ENCODE measurements around the gene C1QTNF12.

GRCh38 chr1:1208713-1209433 is 37.6 kb downstream of the C1QTNF12 start:
- TF ChIP-seq YY1 (IDR thresholded peaks at IDR 0.05; ENCODE audit: low read depth) (no peak), EGR1 (IDR thresholded peaks at IDR 0.05) (no peak), USF1 (IDR thresholded peaks at IDR 0.05) (no peak), CEBPB (IDR thresholded peaks at IDR 0.05) (no peak), MAX (IDR thresholded peaks at IDR 0.05) (no peak), FOXM1 (IDR thresholded peaks at IDR 0.05; ENCODE audit: borderline replicate concordance, low read depth) (no peak), EP300 (IDR thresholded peaks at IDR 0.05; ENCODE audit: borderline replicate concordance) (no peak), CREB1 (IDR thresholded peaks at IDR 0.05; ENCODE audit: low read depth) (no peak), TAF1 (IDR thresholded peaks at IDR 0.05; ENCODE audit: low read depth) (no peak)
- TF ChIP-seq, protein P1, sequence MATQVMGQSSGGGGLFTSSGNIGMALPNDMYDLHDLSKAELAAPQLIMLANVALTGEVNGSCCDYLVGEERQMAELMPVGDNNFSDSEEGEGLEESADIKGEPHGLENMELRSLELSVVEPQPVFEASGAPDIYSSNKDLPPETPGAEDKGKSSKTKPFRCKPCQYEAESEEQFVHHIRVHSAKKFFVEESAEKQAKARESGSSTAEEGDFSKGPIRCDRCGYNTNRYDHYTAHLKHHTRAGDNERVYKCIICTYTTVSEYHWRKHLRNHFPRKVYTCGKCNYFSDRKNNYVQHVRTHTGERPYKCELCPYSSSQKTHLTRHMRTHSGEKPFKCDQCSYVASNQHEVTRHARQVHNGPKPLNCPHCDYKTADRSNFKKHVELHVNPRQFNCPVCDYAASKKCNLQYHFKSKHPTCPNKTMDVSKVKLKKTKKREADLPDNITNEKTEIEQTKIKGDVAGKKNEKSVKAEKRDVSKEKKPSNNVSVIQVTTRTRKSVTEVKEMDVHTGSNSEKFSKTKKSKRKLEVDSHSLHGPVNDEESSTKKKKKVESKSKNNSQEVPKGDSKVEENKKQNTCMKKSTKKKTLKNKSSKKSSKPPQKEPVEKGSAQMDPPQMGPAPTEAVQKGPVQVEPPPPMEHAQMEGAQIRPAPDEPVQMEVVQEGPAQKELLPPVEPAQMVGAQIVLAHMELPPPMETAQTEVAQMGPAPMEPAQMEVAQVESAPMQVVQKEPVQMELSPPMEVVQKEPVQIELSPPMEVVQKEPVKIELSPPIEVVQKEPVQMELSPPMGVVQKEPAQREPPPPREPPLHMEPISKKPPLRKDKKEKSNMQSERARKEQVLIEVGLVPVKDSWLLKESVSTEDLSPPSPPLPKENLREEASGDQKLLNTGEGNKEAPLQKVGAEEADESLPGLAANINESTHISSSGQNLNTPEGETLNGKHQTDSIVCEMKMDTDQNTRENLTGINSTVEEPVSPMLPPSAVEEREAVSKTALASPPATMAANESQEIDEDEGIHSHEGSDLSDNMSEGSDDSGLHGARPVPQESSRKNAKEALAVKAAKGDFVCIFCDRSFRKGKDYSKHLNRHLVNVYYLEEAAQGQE (IDR thresholded peaks at IDR 0.05; ENCODE audit: low read depth) = no peak
